ENCODE data around the gene RPGR. TPM values are rescaled to one million over a fixed set of nuclear protein-coding genes. Genes with fewer than 3 reads are reported as not detected.

Gene RPGR
- total RNA-seq, 2 donors from 2014 or later: 11.4 to 12.3 TPM

DNA sequence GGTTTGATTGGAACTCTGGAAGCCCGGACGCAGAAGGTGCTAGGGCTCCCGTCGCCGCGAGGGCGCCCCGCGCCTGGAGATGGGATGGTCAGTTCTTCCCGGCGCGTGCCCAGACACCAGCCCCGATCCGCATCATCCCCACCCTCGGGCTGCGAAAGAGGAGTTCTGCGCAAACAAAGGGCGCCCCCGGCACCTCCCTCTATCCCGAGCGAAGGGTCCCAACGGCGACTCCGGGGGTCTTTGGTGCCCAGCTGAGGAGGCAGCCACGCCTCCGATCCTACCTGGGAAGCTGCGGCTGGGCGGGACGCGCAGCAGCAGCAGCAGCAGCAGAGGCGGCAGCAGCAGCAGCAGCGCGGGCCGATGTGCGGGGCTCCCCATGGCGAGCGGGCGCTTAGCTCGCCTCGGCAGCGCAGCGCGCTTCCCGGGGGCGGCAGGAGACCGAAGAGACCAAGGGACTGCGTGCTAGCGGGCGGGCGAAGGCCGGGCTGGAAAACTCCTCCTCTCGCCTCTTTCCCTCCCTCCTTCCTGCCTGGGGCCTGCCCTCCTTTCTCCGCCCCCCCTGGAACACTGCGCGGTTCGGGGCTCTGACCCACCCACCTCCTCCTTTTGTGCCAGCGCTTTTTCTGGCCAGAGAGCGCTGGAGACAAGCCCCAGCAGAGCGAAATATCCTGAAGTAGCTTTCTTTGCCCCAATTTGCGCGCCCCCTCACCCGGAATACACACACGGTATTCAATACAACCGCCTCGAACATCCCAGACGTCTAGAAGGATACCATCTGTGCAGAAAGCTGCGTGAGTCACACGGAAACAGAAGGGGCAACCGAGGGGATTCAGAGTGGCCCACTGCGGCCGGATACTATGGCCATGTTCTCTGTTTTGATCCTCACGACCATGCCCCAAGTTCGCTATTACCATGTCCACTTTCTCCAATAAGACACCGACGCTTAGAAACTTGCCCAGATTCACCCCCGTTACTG is 106.6 kb downstream of the RPGR start, which contains the start of gene SRPX:
Gene SRPX, minus strand, starts transcription at position 457 of the 976 bp plus-strand sequence. Its CDS starts 79 bp downstream, at position 378.
- no peaks in the 10 kb centered on the region for H3K36me3 Mint-ChIP-seq
- no peak for ATAC-seq
- no peak within 1 kb of the TSS for H3K27ac Mint-ChIP-seq
- no peaks in the 10 kb centered on the region for H3K4me1 Mint-ChIP-seq (ENCODE audit: low read depth in 2 of 2)
- H3K4me3 Mint-ChIP-seq: no peak within 1 kb of the TSS
- DNase-seq (ENCODE audit: low spot score): no peak
- peaks cover 19 to 33% of the 10 kb centered on the region in 2 donors for H3K27me3 Mint-ChIP-seq
- no peaks in the 10 kb centered on the region for H3K9me3 Mint-ChIP-seq

DNA sequence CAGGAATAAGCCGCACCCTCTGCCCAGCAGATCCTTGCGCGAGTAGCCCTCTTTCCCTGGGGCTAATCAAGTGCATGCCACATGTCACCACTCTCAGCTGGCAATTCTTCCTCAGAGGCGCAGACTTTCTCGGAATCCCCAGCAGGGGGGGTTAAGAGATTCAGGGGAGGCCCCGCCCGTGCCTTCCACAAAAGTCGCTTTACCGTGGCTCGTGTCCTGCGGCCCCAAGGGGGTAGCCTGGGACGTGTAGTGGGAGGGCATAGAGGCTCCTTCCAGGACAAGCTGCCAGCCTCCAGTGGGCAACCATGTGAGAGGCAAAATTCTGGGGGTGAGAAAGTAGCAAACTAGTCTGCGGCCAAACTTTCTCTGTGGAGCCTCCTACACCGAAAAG is 107.3 kb downstream of the RPGR start:
- Mint-ChIP-seq H3K27me3 (peaks cover 19 to 33% of the 10 kb centered on the region in 2 donors), H3K4me3 (no peak overlapping the region), H3K4me1 (ENCODE audit: low read depth in 2 of 2) (no peaks in the 10 kb centered on the region), H3K9me3 (no peaks in the 10 kb centered on the region), H3K36me3 (no peaks in the 10 kb centered on the region), H3K27ac (no peak overlapping the region)
- no peak for DNase-seq (ENCODE audit: low spot score)
- no peak for ATAC-seq

Other genes with a start within 250 kb of the RPGR start
- gene SRPX, start 106.6 kb downstream of the RPGR start, total RNA-seq: not detected
- gene OTC, start 25.1 kb upstream of the RPGR start, total RNA-seq: not detected
- not detected for gene TSPAN7, start 234.0 kb upstream of the RPGR start, total RNA-seq

All from natural killer cell treated with Interleukin-12 subunit alpha and Interleukin-12 subunit beta and Interleukin-15 and Interleukin-18, amount 100 ng/mL, for 72 hours (primary cell).